Adrenal gland (tissue), 12 donors: Measurements from ENCODE around the gene NXF1. TPM values are rescaled to one million over a fixed set of nuclear protein-coding genes. Genes with fewer than 3 reads are reported as not detected.

Experiments
- DNase-seq, 7 donors: peaks; one replicate each; pipeline ENCODE4 v3.0.0-alpha.2; 2019 to 2020
- H3K27ac ChIP-seq, 5 donors: fragments of 200-600 bp; sonication (generic) in 4 of 5; 1 replicate in 3 of 5; 2 replicates in 2 of 5; pipeline versions ENCODE4 v1.5.1 to v1.8.0; 2016 to 2020; ENCODE audit warnings: mild to moderate bottlenecking in 1 of 5
- H3K27me3 ChIP-seq: fragments of 200-600 bp; 2 replicates; pipeline ENCODE4 v1.8.0; 2021
- H3K36me3 ChIP-seq, 2 donors: fragments of 200-600 bp; replicated peaks in 1 of 2; 1 replicate in 1 of 2; 2 replicates in 1 of 2; pipeline versions ENCODE4 v1.5.1 to v1.8.0; 2018 to 2022
- H3K4me1 ChIP-seq, 2 donors: fragments of 200-600 bp; replicated peaks in 1 of 2; 1 replicate in 1 of 2; 2 replicates in 1 of 2; pipeline versions ENCODE4 v1.5.1 to v1.8.0; 2018 to 2021
- H3K4me3 ChIP-seq, 4 donors: fragments of 200-600 bp; sonication (generic) in 3 of 4; one replicate each; pipeline ENCODE4 v1.5.1; 2016 to 2018
- H3K9me3 ChIP-seq, 3 donors: fragments of 200-600 bp; sonication (generic) in 1 of 3; replicated peaks in 1 of 3; 1 replicate in 2 of 3; 2 replicates in 1 of 3; pipeline versions ENCODE4 v1.5.1 to v1.8.0; 2016 to 2021
- CTCF ChIP-seq, 6 experiments: fragments of 450-650 bp in 4 of 6; fragments of 200-600 bp in 2 of 6; sonication (generic) in 1 of 6; IDR thresholded peaks; 1 replicate in 5 of 6; 2 replicates in 1 of 6; pipeline versions ENCODE4 v1.5.1 to v1.8.0; 2016 to 2021; ENCODE audit warnings: antibody characterized with exemption in 6 of 6, mild to moderate bottlenecking in 2 of 6, moderate library complexity in 1 of 6
- POLR2A ChIP-seq, 2 donors: fragments of 450-650 bp; IDR thresholded peaks; one replicate each; pipeline ENCODE4 v1.6.1; 2017; ENCODE audit warnings: antibody characterized with exemption in 2 of 2, mild to moderate bottlenecking in 2 of 2, moderate library complexity in 1 of 2
- WGBS, 4 donors: extraction: QIAGEN DNeasy Blood & Tissue Kit in 2 of 4; methylation state at CpG; one replicate each; pipeline versions ENCODE4 v1.1.5 to v1.1.7; 2013 to 2017; 5-methylcytosine and 5-hydroxymethylcytosine counted together
- intact Hi-C, 2 donors: fragments of 100-400 bp; cut with DNase I; formaldehyde crosslinking; loops; one replicate each; pipeline versions ENCODE4 v1.14.1 to v1.15.0; 2022 to 2023
- polyA plus RNA-seq, 3 donors: library from polyadenylated mRNA; stranded (reverse); fragments of 200-250 nt in 2 of 3; fragments of 350-450 nt in 1 of 3; fragmentation: Illumina TruSeq in 1 of 3; extraction: RNeasy Lipid Tissue Mini Kit (QIAGEN cat#74804) in 1 of 3; gene quantifications; one replicate each; pipeline ENCODE4 v1.2.3, GENCODE V29; 2013 to 2014
- total RNA-seq, 9 donors: library from RNA; depleted of rRNA in 4 of 9; stranded (reverse); fragments of >200 nt in 4 of 9; fragments of 120-200 nt in 1 of 9; fragmentation: NEBNext Ultra II Directional in 1 of 9; extraction: Animal tissue kit (Norgen Biotek cat#: 25700) in 1 of 9; gene quantifications; one replicate each; pipeline versions ENCODE4 v1.1.0 to v1.2.4, GENCODE V29; 2013 to 2023
- donor health status: healthy with polysubstance abuse.
- donor health status: Bipolar disorder and iron deficiency.
- donor health status: DM: yes; HTN: yes; CAD: no.
- donor health status: DM: no; HTN: no; CAD: no.
- donor health status: DM: no; HTN: no; CAD: no.
- donor health status: DM: yes; HTN: yes; CAD: no.

Gene NXF1
- total and polyA plus RNA-seq, 12 donors: 32.8 to 274 (median 79.4) TPM

- TF ChIP-seq CTCF (IDR thresholded peaks at IDR 0.05) (peak in 3 of 6 experiments; percentile 7 to 62 (median 46)), POLR2A (IDR thresholded peaks at IDR 0.05) (peak; percentile 83 to 98)
- Histone ChIP-seq H3K36me3 (peaks cover 0 to 23% of the 10 kb centered on the region in 2 donors), H3K4me3 (peak within 1 kb of the TSS; percentile 63 to 96 (median 86)), H3K9me3 (no peaks in the 10 kb centered on the region), H3K27me3 (no peaks in the 10 kb centered on the region), H3K4me1 (peaks cover 32 to 39% of the 10 kb centered on the region in 2 donors), H3K27ac (peak within 1 kb of the TSS; percentile 87 to 99 (median 99))
- intact Hi-C loops: loop anchor here in 1 of 2 donors (5.0 kb wide), 1 partner anchor 75 kb away; no protein-coding TSS in a partner anchor
- WGBS, 4 donors: 0 to 1% (median 0%) methylated on average over 19 to 88 of the region's 88 CpGs
- peak; percentile 98 to 99 (median 99) for DNase-seq
Measured at GRCh38 chr11:62787005-62787759, 18.1 kb downstream of the NXF1 start, which contains the start of gene TMEM179B. Gene TMEM179B (plus strand): TSS chr11:62787402. CDS start chr11:62787432, 30 bp downstream.

DNA sequence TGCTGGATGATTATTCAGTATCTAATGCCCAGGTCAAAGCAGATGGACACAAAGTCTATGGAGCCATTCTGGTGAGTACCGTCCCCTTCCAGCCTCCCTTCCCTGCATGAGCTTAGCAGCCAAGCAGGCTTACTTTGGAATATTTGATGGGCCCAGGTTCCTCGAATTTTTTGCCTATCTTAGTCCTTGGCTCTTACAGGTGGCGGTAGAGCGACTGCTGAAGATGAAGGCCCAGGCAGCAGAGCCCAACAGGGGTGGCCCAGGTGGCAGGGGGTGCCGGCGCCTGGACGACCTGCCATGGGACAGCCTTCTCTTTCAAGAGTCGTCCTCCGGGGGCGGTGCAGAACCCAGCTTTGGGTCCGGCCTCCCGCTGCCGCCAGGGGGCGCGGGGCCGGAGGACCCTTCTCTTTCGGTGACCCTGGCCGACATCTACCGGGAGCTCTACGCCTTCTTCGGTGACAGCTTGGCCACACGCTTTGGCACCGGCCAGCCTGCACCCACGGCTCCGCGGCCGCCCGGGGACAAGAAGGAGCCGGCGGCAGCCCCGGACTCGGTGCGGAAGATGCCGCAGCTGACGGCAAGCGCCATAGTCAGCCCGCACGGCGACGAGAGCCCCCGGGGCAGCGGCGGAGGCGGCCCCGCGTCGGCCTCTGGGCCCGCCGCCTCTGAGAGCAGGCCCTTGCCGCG is 18.8 kb downstream of the NXF1 start:
- Histone ChIP-seq H3K27ac (peak overlapping the region; percentile 87 to 99 (median 99)), H3K36me3 (peaks cover 0 to 25% of the 10 kb centered on the region in 2 donors), H3K4me1 (peaks cover 30 to 37% of the 10 kb centered on the region in 2 donors), H3K4me3 (peak overlapping the region; percentile 63 to 96 (median 86)), H3K27me3 (no peaks in the 10 kb centered on the region), H3K9me3 (no peaks in the 10 kb centered on the region)
- intact Hi-C loops: loop anchor here in 1 of 2 donors (5.0 kb wide), 1 partner anchor 76 kb away; no protein-coding TSS in a partner anchor
- DNase-seq: peak; percentile 88 to 96 (median 91)
- WGBS, 4 donors: 1 to 17% (median 2%) methylated on average over 2 to 51 of the region's 51 CpGs
- TF ChIP-seq POLR2A (IDR thresholded peaks at IDR 0.05) (no peak), CTCF (IDR thresholded peaks at IDR 0.05) (peak; percentile 91 to 98 (median 94))

DNA sequence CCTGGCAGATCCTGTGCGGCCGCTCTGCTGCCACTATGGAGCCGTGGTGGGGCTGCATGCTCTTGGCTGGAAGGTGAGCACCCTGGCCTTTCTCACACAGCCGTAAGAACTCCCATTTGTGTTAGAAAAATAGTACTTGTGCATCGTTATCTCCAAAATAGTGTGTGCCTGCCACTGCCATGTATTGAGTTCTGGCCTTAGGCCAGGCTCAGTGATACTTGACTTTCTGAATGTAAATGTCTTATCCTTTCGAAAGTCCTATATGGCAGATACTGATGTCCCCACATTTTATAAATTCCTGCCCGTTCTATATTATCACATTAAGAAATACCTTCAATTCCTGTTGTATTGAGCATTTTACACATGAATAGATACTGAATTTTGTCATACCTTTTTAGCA is 22.5 kb downstream of the NXF1 start:
- peaks cover 0 to 29% of the 10 kb centered on the region in 2 donors for H3K36me3 ChIP-seq
- no peaks in the 10 kb centered on the region for H3K27me3 ChIP-seq
- H3K9me3 ChIP-seq: no peaks in the 10 kb centered on the region
- 93 to 97% (median 94%) methylated on average over 7 of the region's 7 CpGs for WGBS, 4 donors
- peaks cover 7 to 12% of the 10 kb centered on the region in 2 donors for H3K4me1 ChIP-seq
- intact Hi-C loops: no loop called here
- no peak overlapping the region for H3K27ac ChIP-seq
- no peak for DNase-seq
- TF ChIP-seq POLR2A (IDR thresholded peaks at IDR 0.05) (no peak), CTCF (IDR thresholded peaks at IDR 0.05) (no peak)
- no peak overlapping the region for H3K4me3 ChIP-seq

- 82 to 98% (median 90%) methylated on average over 3 of the region's 3 CpGs for WGBS, 4 donors
- peaks cover 0 to 49% of the 10 kb centered on the region in 2 donors for H3K36me3 ChIP-seq
- no peak for TF ChIP-seq CTCF (IDR thresholded peaks at IDR 0.05)
- TF ChIP-seq POLR2A (IDR thresholded peaks at IDR 0.05): no peak
- H3K27me3 ChIP-seq: no peaks in the 10 kb centered on the region
- no peak overlapping the region for H3K4me3 ChIP-seq
- intact Hi-C loops: no loop called here
- no peak for DNase-seq
- no peak overlapping the region for H3K27ac ChIP-seq
- H3K9me3 ChIP-seq: no peaks in the 10 kb centered on the region
- no peaks in the 10 kb centered on the region for H3K4me1 ChIP-seq
Measured at GRCh38 chr11:62778441-62778840, 26.8 kb downstream of the NXF1 start.
